ENCODE measurements around the gene FADS1.
A peak's percentile ranks its signal among the peaks of the same experiment; 100 is the strongest.

FADS1 gene

GRCh38 chr11:61846362-61847020 is 29.7 kb upstream of the FADS1 start:
- no peak for DNase-seq (ENCODE audit: low read depth)

DNA sequence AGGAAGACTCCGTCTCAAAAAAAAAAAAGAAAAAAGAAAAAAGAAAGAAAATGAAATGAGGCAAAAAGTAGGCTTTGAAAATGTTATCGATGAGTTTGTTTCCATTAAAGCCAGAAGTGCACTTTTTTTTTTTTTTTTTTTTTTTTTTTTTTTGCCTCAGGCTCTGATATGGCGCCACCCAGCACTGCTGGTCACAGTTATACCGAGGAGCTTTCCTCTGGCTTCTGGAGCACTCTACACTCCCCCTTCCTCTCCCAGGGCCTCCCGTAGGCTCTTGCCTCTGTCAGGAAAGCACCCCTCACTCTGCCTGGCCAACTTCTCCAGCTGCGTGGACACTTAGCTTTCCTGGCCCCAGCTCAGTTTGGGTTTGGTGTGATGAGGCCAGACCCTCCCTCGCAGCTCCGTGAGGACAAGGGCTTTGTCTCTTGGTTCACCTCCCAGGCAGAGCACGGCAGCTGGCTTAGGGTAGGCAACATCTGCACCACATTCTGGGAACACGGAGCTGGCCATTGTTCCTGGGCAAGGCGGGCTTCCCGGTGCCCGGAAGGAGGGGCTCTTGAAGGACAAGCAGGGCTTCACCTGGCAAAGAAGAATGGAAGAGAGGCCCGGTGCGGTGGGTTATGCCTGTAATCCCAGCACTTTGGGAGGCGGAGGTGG is 28.2 kb upstream of the FADS1 start:
- DNase-seq (ENCODE audit: low read depth): no peak

- DNase-seq (ENCODE audit: low read depth): no peak
These were observed 25.7 kb upstream of the FADS1 start for GRCh38 chr11:61842528-61842820.

GRCh38 chr11:61841636-61842527 is 25.1 kb upstream of the FADS1 start:
- no peak for DNase-seq (ENCODE audit: low read depth)

DNA sequence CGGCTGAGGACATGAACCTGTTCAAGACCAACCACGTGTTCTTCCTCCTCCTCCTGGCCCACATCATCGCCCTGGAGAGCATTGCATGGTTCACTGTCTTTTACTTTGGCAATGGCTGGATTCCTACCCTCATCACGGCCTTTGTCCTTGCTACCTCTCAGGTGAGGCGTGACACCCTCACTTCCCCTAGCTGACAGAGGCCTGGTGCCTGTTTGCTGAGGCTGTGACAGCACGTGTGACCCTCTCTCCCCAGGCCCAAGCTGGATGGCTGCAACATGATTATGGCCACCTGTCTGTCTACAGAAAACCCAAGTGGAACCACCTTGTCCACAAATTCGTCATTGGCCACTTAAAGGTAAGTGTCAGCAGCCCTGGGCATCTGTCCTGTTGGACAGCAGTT is 23.6 kb upstream of the FADS1 start:
- no peak for DNase-seq (ENCODE audit: low read depth)

- no peak for DNase-seq (ENCODE audit: low read depth)
These were observed 22.9 kb upstream of the FADS1 start for GRCh38 chr11:61839742-61840141.

GRCh38 chr11:61838921-61839320 is 22.1 kb upstream of the FADS1 start:
- no peak for DNase-seq (ENCODE audit: low read depth)

DNA sequence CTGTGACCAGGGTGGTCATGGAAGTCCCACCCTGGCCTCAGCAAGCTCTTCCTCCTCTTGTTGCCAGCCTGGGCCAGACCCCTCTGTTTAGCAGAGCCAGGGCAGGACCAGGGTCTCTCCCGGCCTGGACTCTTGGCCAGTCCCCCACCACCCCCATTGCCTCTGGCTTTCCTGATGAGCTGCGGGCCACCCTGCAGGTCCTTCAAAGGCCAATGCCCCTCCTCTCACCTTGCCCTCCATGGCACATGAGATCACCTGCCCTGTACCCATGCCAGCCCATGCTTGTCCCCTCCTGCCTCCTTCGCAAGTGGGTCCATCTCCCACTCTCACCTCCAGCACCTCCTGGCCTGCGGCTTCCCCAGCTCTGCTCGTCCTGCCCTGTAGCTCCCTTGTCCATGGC is 21.7 kb upstream of the FADS1 start:
- DNase-seq (ENCODE audit: low read depth): no peak

DNA sequence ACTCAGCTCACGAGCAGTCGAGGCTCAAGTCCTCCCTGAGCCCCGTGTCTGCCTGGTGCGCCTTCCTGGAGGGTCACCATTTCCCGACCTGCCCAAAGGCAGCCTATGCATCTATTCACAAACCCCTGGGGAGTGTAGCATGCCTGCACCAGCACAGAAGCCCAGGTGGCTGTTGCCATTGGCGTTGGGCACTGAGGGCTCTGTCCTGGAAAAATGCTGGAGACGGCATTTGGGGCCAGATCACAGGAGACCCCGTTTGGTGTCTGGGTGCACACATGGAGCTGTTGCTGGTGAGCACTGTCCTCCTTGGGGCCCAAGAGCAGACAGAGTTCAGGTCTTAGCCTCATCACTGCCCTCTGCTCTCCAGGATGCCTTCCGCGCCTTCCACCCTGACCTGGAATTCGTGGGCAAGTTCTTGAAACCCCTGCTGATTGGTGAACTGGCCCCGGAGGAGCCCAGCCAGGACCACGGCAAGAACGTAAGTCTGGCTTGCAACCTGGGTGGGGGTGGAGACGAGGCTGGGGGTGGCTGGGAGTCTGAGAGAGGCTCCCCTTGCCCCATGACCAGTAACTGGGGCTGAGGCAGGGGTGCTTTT is 20.7 kb upstream of the FADS1 start:
- no peak for DNase-seq (ENCODE audit: low read depth)

DNA sequence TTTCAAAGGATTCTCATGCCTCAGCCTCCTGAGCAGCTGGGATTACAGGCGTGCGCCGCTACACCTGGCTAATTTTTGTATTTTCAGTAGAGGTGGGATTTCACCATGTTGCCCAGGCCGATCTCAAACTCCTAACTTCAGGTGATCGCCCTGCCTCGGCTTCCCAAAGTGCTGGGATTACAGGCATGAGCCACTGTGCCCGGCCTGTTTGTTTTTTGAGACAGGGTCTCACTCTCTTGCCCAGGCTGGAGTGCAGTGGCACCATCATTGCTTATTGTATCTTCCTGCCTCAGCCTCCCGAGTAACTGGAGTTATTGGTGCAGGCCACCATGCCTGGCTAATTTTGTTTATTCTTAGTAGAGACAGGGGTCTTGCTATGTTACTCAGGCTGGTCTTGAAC is 19.4 kb upstream of the FADS1 start:
- no peak for DNase-seq (ENCODE audit: low read depth)

GRCh38 chr11:61834278-61835048 is 17.7 kb upstream of the FADS1 start:
- no peak for DNase-seq (ENCODE audit: low read depth)

DNA sequence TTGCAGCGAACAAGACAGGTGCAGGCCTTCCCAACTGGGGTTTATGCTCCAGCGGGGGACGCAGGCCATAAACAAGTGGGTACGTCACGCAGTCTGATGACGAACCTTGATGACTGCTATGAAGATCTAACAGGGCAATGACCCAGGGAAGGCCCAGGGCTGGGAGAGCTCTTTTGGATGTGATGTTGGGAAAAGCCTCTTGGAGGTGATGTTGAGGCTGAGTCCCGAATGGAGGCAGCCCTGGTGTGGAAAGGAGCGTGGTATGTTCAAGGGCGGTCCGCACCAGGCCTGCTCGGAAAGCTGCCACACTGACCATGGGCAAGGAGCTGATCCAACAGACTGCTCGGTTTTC is 17.1 kb upstream of the FADS1 start:
- no peak for DNase-seq (ENCODE audit: low read depth)

GRCh38 chr11:61833471-61833870 is 16.7 kb upstream of the FADS1 start:
- no peak for DNase-seq (ENCODE audit: low read depth)

DNA sequence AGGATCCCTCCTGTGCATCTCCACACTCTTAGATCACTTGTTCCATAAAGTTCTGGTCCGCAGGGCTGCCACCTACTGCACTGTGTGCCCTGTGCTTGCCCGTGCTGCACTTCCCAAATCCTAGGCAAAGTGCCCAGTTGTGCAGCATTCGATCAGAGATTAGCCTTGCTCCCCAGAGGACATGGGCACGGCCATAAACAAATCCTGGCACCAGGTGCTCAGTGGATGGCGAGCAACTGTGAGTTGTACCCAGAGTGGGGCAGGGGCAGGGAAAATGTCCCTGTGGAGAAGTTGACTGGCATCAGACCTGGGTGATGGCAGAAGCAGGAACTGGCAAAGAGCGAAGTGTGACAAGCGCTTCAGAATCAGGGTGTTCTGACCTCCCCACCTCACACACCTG is 16.0 kb upstream of the FADS1 start:
- no peak for DNase-seq (ENCODE audit: low read depth)

- DNase-seq (ENCODE audit: low read depth): no peak
These were observed 15.4 kb upstream of the FADS1 start for GRCh38 chr11:61832207-61832606.

- no peak for DNase-seq (ENCODE audit: low read depth)
These were observed 13.7 kb upstream of the FADS1 start for GRCh38 chr11:61830237-61831105.

GRCh38 chr11:61829806-61830205 is 13.0 kb upstream of the FADS1 start:
- DNase-seq (ENCODE audit: low read depth): no peak

GRCh38 chr11:61828629-61829407 is 12.0 kb upstream of the FADS1 start:
- no peak for DNase-seq (ENCODE audit: low read depth)

DNA sequence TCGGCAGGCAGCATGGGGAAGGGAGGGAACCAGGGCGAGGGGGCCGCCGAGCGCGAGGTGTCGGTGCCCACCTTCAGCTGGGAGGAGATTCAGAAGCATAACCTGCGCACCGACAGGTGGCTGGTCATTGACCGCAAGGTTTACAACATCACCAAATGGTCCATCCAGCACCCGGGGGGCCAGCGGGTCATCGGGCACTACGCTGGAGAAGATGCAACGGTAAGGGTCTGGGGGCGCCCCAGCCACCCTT is 11.5 kb upstream of the FADS1 start:
- no peak for DNase-seq (ENCODE audit: low read depth)

GRCh38 chr11:61827571-61828378 is 11.0 kb upstream of the FADS1 start, which contains the start of gene FADS2:
FADS2 (plus strand) TSS chr11:61828300; CDS start chr11:61828391, 91 bp downstream.
- DNase-seq (ENCODE audit: low read depth): peak; percentile 26
